GM23338 (cell line): ENCODE results near the gene SBF2. TPM values are rescaled to one million over a fixed set of nuclear protein-coding genes. Genes with fewer than 3 reads are reported as not detected.
"Not testable (repeated sequence)": the region's sequence is repeated elsewhere in the genome, so short reads cannot be mapped to it uniquely, and the experiment has no call there.

Experiments
- ATAC-seq: fragments of 200-7000 bp; cut with Tn5 transposase; 3 replicates; pipeline ENCODE4 v1.9.1; 2020
- DNase-seq: peaks from one replicate; pipeline ENCODE4 v3.0.0-alpha.2; 2015; ENCODE audit warnings: low spot score
- H2AFZ ChIP-seq: fragments of 200-600 bp; sonication (generic); 2 replicates; pipeline ENCODE4 v1.8.0; 2016; ENCODE audit warnings: antibody characterized with exemption, mild to moderate bottlenecking, moderate library complexity
- H3F3A ChIP-seq: fragments of 200-600 bp; sonication (generic); replicated peaks from 2 replicates; pipeline ENCODE4 v1.8.0; 2017; ENCODE audit warnings: antibody characterized with exemption, mixed run types, low read depth
- H3K27ac ChIP-seq: fragments of 200-600 bp; sonication (generic); 2 replicates; pipeline ENCODE4 v1.6.1; 2016; ENCODE audit warnings: low read depth
- H3K27me3 ChIP-seq: fragments of 200-600 bp; sonication (generic); 2 replicates; pipeline ENCODE4 v1.8.0; 2016; ENCODE audit warnings: mild to moderate bottlenecking, mixed run types, moderate library complexity; ENCODE audit not compliant: insufficient read depth
- H3K36me3 ChIP-seq: fragments of 200-600 bp; sonication (generic); 2 replicates; pipeline ENCODE4 v1.8.0; 2016; ENCODE audit warnings: mild to moderate bottlenecking; ENCODE audit not compliant: insufficient read depth
- H3K4me1 ChIP-seq: fragments of 200-600 bp; sonication (generic); 2 replicates; pipeline ENCODE4 v1.8.0; 2016; ENCODE audit warnings: mild to moderate bottlenecking, moderate library complexity; ENCODE audit not compliant: insufficient read depth
- H3K4me2 ChIP-seq: fragments of 200-600 bp; sonication (generic); 2 replicates; pipeline ENCODE4 v1.7.1; 2017; ENCODE audit warnings: mixed run types
- H3K4me3 ChIP-seq: fragments of 200-600 bp; sonication (generic); 2 replicates; pipeline ENCODE4 v1.6.1; 2016; ENCODE audit warnings: mixed run types
- H3K79me2 ChIP-seq: fragments of 200-600 bp; sonication (generic); replicated peaks from 2 replicates; pipeline ENCODE4 v1.8.0; 2017; ENCODE audit warnings: mild to moderate bottlenecking; ENCODE audit not compliant: insufficient read depth
- H3K9me2 ChIP-seq: fragments of 200-600 bp; sonication (generic); 2 replicates; pipeline ENCODE4 v1.8.0; 2017; ENCODE audit not compliant: insufficient read depth
- H4K20me1 ChIP-seq: fragments of 200-600 bp; sonication (generic); replicated peaks from 2 replicates; pipeline ENCODE4 v1.8.0; 2017; ENCODE audit warnings: mild to moderate bottlenecking; ENCODE audit not compliant: insufficient read depth
- H3K27ac Mint-ChIP-seq: 2 replicates; pipeline ENCODE4 v1.8.0; 2020; ENCODE audit warnings: inconsistent platforms, mild to moderate bottlenecking, moderate library complexity, mixed read lengths
- H3K27me3 Mint-ChIP-seq: 3 replicates; pipeline ENCODE4 v1.8.0; 2022; ENCODE audit warnings: low read depth, mild to moderate bottlenecking, moderate library complexity, mixed read lengths, inconsistent platforms; ENCODE audit not compliant: insufficient read depth, poor library complexity
- H3K36me3 Mint-ChIP-seq: 3 replicates; pipeline ENCODE4 v1.8.0; 2021; ENCODE audit warnings: low read depth, mild to moderate bottlenecking, inconsistent platforms, moderate library complexity, mixed read lengths
- H3K4me1 Mint-ChIP-seq: 3 replicates; pipeline ENCODE4 v1.8.0; 2020; ENCODE audit warnings: mild to moderate bottlenecking, inconsistent platforms, mixed read lengths
- H3K4me3 Mint-ChIP-seq: 3 replicates; pipeline ENCODE4 v1.8.0; 2021; ENCODE audit warnings: moderate library complexity, mild to moderate bottlenecking, inconsistent platforms, mixed read lengths
- H3K9me3 Mint-ChIP-seq: 3 replicates; pipeline ENCODE4 v1.8.0; 2020; ENCODE audit warnings: moderate library complexity, mild to moderate bottlenecking, inconsistent platforms, mixed read lengths
- ZNF331 ChIP-seq: fragments of 250-450 bp; sonication (Bioruptor Pico); IDR thresholded peaks from 2 replicates; pipeline ENCODE4 v1.5.0; 2020; ENCODE audit warnings: low read depth, mild to moderate bottlenecking, moderate library complexity
- polyA plus RNA-seq: library from polyadenylated mRNA; unstranded; fragments of >200 nt; fragmentation: Nextera tagmentation; extraction: Ambion mirVana; gene quantifications from 2 replicates; pipeline ENCODE4 v1.2.1, GENCODE V29; 2016
- total RNA-seq: library from RNA; depleted of rRNA; stranded (reverse); fragments of >200 nt; shearing (Covaris generic); gene quantifications from 2 replicates; pipeline ENCODE4 v1.2.3, GENCODE V29; 2014
- TF ChIP-seq, protein P1 (sequence below): IDR thresholded peaks from one replicate; pipeline ENCODE4 v1.6.1; 2018; ENCODE audit warnings: antibody characterized with exemption; ENCODE audit not compliant: unreplicated experiment
- TF ChIP-seq, protein P2 (sequence below): IDR thresholded peaks from 2 replicates; pipeline ENCODE4 v1.6.1; 2016; ENCODE audit warnings: antibody characterized with exemption

The SBF2 gene
- total and polyA plus RNA-seq, 2 experiments from 2014 or later = 25.6 to 53.5 TPM

DNA sequence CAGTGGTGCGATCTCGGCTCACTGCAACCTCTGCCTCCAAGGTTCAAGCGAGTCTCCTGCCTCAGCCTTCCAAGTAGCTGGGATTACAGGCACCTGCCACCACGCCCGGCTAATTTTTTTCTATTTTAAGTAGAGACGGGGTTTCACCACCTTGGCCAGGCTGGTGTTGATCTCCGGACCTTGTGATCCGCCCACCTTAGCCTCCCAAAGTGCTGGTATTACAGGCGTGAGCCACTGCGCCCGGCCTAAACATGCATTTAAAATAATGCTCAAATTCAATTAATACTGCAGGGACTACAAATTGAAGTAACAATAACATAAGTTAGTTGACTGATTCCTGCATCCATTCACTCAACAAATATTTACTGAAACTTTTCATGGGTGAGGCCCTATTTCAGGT lies 354.9 kb downstream of the SBF2 start:
- not testable (repeated sequence) for DNase-seq, H3K27me3 ChIP-seq

DNA sequence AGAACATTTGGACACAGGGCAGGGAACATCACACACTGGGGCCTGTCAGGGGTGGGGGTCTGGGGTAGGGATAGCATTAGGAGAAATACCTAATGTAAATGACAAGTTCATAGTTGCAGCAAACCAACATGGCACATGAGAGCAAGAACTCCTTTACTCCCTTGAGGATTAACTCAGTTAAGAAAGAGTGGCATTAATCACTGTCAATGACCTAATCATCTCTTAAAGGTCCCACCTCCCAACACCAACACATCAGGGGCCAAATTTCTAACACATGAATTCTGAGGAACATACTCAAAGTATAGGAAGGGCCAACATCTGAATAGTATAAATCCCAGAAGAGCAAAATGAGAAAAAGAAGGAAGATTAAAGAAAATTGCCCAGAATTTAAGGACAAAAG lies 357.3 kb downstream of the SBF2 start:
- Mint-ChIP-seq H3K27me3 (no peaks in the 10 kb centered on the region), H3K9me3 (peaks cover 27% of the 10 kb centered on the region), H3K4me1 (peaks cover 3% of the 10 kb centered on the region; the same call in 2 of the 3 replicates), H3K4me3 (no peak overlapping the region), H3K36me3 (peaks cover 33% of the 10 kb centered on the region), H3K27ac (no peak overlapping the region)
- no peaks in the 10 kb centered on the region for H3K36me3 ChIP-seq
- H3K9me2 ChIP-seq = no peaks in the 10 kb centered on the region
- H3K4me3 ChIP-seq = no peak overlapping the region
- H4K20me1 ChIP-seq = no peaks in the 10 kb centered on the region
- DNase-seq (no peak), ATAC-seq (no peak)
- H3K27ac ChIP-seq = no peak overlapping the region
- no peak overlapping the region for H2AFZ ChIP-seq
- no peaks in the 10 kb centered on the region for H3K79me2 ChIP-seq
- H3K27me3 ChIP-seq = no peaks in the 10 kb centered on the region
- H3F3A ChIP-seq = no peaks in the 10 kb centered on the region
- no peaks in the 10 kb centered on the region for H3K4me1 ChIP-seq
- TF ChIP-seq, protein P1, sequence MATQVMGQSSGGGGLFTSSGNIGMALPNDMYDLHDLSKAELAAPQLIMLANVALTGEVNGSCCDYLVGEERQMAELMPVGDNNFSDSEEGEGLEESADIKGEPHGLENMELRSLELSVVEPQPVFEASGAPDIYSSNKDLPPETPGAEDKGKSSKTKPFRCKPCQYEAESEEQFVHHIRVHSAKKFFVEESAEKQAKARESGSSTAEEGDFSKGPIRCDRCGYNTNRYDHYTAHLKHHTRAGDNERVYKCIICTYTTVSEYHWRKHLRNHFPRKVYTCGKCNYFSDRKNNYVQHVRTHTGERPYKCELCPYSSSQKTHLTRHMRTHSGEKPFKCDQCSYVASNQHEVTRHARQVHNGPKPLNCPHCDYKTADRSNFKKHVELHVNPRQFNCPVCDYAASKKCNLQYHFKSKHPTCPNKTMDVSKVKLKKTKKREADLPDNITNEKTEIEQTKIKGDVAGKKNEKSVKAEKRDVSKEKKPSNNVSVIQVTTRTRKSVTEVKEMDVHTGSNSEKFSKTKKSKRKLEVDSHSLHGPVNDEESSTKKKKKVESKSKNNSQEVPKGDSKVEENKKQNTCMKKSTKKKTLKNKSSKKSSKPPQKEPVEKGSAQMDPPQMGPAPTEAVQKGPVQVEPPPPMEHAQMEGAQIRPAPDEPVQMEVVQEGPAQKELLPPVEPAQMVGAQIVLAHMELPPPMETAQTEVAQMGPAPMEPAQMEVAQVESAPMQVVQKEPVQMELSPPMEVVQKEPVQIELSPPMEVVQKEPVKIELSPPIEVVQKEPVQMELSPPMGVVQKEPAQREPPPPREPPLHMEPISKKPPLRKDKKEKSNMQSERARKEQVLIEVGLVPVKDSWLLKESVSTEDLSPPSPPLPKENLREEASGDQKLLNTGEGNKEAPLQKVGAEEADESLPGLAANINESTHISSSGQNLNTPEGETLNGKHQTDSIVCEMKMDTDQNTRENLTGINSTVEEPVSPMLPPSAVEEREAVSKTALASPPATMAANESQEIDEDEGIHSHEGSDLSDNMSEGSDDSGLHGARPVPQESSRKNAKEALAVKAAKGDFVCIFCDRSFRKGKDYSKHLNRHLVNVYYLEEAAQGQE = no peak
- TF ChIP-seq ZNF331 (CRISPR knock-in tag) = no peak
- TF ChIP-seq, protein P2, sequence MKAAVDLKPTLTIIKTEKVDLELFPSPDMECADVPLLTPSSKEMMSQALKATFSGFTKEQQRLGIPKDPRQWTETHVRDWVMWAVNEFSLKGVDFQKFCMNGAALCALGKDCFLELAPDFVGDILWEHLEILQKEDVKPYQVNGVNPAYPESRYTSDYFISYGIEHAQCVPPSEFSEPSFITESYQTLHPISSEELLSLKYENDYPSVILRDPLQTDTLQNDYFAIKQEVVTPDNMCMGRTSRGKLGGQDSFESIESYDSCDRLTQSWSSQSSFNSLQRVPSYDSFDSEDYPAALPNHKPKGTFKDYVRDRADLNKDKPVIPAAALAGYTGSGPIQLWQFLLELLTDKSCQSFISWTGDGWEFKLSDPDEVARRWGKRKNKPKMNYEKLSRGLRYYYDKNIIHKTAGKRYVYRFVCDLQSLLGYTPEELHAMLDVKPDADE = no peak
- H3K4me2 ChIP-seq = no peak overlapping the region

More for the DNA sequence above, 354.9 kb downstream of the SBF2 start:
- not testable (repeated sequence) for H3K9me2 ChIP-seq, ATAC-seq, H4K20me1 ChIP-seq, H2AFZ ChIP-seq, H3K4me3 Mint-ChIP-seq, H3K4me1 ChIP-seq, H3K79me2 ChIP-seq, H3F3A ChIP-seq, H3K4me2 ChIP-seq, H3K36me3 ChIP-seq, H3K4me3 ChIP-seq, H3K27ac ChIP-seq, H3K27me3 Mint-ChIP-seq, H3K27ac Mint-ChIP-seq, H3K4me1 Mint-ChIP-seq
- Mint-ChIP-seq H3K36me3 (peaks cover 23% of the 10 kb centered on the region), H3K9me3 (peaks cover 19% of the 10 kb centered on the region)

DNA sequence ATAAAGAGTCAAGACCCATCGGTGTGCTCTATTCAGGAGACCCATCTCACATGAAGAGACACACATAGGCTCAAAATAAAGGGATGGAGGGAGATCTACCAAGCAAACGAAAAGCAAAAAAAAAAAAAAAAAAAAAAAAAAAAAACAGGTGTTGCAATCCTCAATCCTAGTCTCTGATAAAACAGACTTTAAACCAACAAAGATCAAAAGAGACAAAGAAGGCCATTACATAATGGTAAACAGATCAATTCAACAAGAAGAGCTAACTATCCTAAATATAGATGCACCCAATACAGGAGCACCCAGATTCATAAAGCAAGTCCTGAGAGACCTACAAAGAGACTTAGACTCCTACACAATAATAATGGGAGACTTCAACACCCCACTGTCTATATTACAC lies 361.2 kb downstream of the SBF2 start:
- H3K79me2 ChIP-seq, H3K4me1 ChIP-seq, H3F3A ChIP-seq, H3K4me3 Mint-ChIP-seq, ATAC-seq, H3K9me2 ChIP-seq, DNase-seq, H3K27me3 Mint-ChIP-seq, H3K36me3 ChIP-seq, H3K27me3 ChIP-seq, H3K4me2 ChIP-seq, H3K27ac ChIP-seq, H4K20me1 ChIP-seq, H3K4me3 ChIP-seq, H2AFZ ChIP-seq, H3K27ac Mint-ChIP-seq: not testable (repeated sequence)
- Mint-ChIP-seq H3K9me3 (peaks cover 32% of the 10 kb centered on the region), H3K36me3 (peaks cover 60% of the 10 kb centered on the region), H3K4me1 (peaks cover 15% of the 10 kb centered on the region)

DNA sequence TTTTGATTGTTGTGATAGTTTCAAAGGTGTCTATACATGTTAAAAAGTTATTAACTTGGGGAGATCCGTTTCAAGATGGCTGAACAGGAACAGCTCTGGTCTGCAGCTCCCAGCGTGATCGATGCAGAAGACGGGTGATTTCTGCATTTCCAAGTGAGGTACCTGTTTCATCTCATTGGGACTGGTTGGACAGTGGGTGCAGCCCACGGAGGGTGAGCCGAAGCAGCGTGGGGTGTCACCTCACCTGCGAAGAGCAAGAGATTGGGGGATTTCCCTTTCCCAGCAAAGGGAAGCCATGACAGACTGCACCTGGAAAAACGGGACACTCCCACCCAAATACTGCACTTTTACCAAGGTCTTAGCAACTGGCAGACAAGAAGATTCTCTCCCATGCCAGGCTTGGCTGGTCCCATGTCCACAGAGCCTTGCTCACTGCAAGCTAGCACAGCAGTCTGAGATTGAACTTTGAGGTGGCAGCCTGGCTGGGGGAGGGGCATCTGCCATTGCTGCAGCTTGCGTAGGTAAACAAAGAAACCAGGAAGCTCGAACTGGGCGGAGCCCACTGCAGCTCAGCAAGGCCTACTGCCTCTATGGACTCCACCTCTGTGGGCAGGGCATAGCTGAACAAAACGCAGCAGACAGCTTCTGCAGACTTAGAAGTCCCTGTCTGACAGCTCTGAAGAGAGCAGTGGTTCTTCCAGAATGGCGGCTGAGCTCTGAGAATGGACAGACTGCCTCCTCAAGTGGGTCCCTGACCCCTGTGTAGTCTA lies 363.3 kb downstream of the SBF2 start:
- H2AFZ ChIP-seq, H3K4me1 ChIP-seq, DNase-seq, H3K27me3 Mint-ChIP-seq, H3K4me3 Mint-ChIP-seq, H3K9me2 ChIP-seq, H3K27ac Mint-ChIP-seq, H3K4me2 ChIP-seq, H3K4me3 ChIP-seq, H3K36me3 ChIP-seq, H3K27me3 ChIP-seq, H3K79me2 ChIP-seq, H4K20me1 ChIP-seq, H3F3A ChIP-seq, H3K27ac ChIP-seq, ATAC-seq: not testable (repeated sequence)
- H3K36me3 Mint-ChIP-seq = peaks cover 50% of the 10 kb centered on the region
- peaks cover 23% of the 10 kb centered on the region for H3K9me3 Mint-ChIP-seq
- peaks cover 25% of the 10 kb centered on the region for H3K4me1 Mint-ChIP-seq
